ENCODE measurements around the gene TRIO. TPM values are rescaled to one million over a fixed set of nuclear protein-coding genes. Genes with fewer than 3 reads are reported as not detected.

The TRIO gene
- total RNA-seq, 1 donor from 2014 or later, result 71.6 TPM

GRCh38 chr5:14447958-14448911, 305.1 kb downstream of the TRIO start:
- FAIRE-seq, result no peak
- Histone ChIP-seq H3K4me3 (ENCODE audit: low read depth, low read length) (no peak overlapping the region), H3K36me3 (ENCODE audit: control insufficient read depth, insufficient read depth, low read length) (peaks cover 7% of the 10 kb centered on the region), H3K27me3 (ENCODE audit: control insufficient read depth, insufficient read depth, low read length) (no peaks in the 10 kb centered on the region)
- DNase-seq (ENCODE audit: low read depth), result no peak
- no peak for TF ChIP-seq CTCF (IDR thresholded peaks at IDR 0.05; ENCODE audit: insufficient read depth, low read length, severe bottlenecking)

- TF ChIP-seq CTCF (IDR thresholded peaks at IDR 0.05; ENCODE audit: insufficient read depth, low read length, severe bottlenecking), result no peak
- FAIRE-seq, result no peak
- H3K27me3 ChIP-seq (ENCODE audit: control insufficient read depth, insufficient read depth, low read length), result no peaks in the 10 kb centered on the region
- no peak overlapping the region for H3K4me3 ChIP-seq (ENCODE audit: low read depth, low read length)
- no peak for DNase-seq (ENCODE audit: low read depth)
- peaks cover 8% of the 10 kb centered on the region for H3K36me3 ChIP-seq (ENCODE audit: control insufficient read depth, insufficient read depth, low read length)
These were observed 306.0 kb downstream of the TRIO start for GRCh38 chr5:14449052-14449661.

GRCh38 chr5:14450018-14450524, 306.9 kb downstream of the TRIO start:
- peaks cover 8% of the 10 kb centered on the region for H3K36me3 ChIP-seq (ENCODE audit: control insufficient read depth, insufficient read depth, low read length)
- H3K4me3 ChIP-seq (ENCODE audit: low read depth, low read length), result no peak overlapping the region
- no peaks in the 10 kb centered on the region for H3K27me3 ChIP-seq (ENCODE audit: control insufficient read depth, insufficient read depth, low read length)
- no peak for DNase-seq (ENCODE audit: low read depth)
- no peak for TF ChIP-seq CTCF (IDR thresholded peaks at IDR 0.05; ENCODE audit: insufficient read depth, low read length, severe bottlenecking)
- no peak for FAIRE-seq

- no peak for TF ChIP-seq CTCF (IDR thresholded peaks at IDR 0.05; ENCODE audit: insufficient read depth, low read length, severe bottlenecking)
- H3K27me3 ChIP-seq (ENCODE audit: control insufficient read depth, insufficient read depth, low read length), result no peaks in the 10 kb centered on the region
- no peak overlapping the region for H3K4me3 ChIP-seq (ENCODE audit: low read depth, low read length)
- DNase-seq (ENCODE audit: low read depth), result no peak
- peaks cover 9% of the 10 kb centered on the region for H3K36me3 ChIP-seq (ENCODE audit: control insufficient read depth, insufficient read depth, low read length)
- FAIRE-seq, result no peak
These were observed 307.6 kb downstream of the TRIO start for GRCh38 chr5:14450742-14451141.

GRCh38 chr5:14451871-14452270, 308.7 kb downstream of the TRIO start:
- TF ChIP-seq CTCF (IDR thresholded peaks at IDR 0.05; ENCODE audit: insufficient read depth, low read length, severe bottlenecking), result no peak
- FAIRE-seq (no peak), DNase-seq (ENCODE audit: low read depth) (no peak)
- H3K36me3 ChIP-seq (ENCODE audit: control insufficient read depth, insufficient read depth, low read length), result peaks cover 9% of the 10 kb centered on the region
- no peak overlapping the region for H3K4me3 ChIP-seq (ENCODE audit: low read depth, low read length)
- H3K27me3 ChIP-seq (ENCODE audit: control insufficient read depth, insufficient read depth, low read length), result no peaks in the 10 kb centered on the region
